Measurements from ENCODE around the gene SYNDIG1. TPM values are rescaled to one million over a fixed set of nuclear protein-coding genes. Genes with fewer than 3 reads are reported as not detected.

The SYNDIG1 gene
- total and polyA plus RNA-seq, 9 of the 15 experiments (the other 6 are each of a cell fraction or from before 2014, with no cell fraction given), result not detected

DNA sequence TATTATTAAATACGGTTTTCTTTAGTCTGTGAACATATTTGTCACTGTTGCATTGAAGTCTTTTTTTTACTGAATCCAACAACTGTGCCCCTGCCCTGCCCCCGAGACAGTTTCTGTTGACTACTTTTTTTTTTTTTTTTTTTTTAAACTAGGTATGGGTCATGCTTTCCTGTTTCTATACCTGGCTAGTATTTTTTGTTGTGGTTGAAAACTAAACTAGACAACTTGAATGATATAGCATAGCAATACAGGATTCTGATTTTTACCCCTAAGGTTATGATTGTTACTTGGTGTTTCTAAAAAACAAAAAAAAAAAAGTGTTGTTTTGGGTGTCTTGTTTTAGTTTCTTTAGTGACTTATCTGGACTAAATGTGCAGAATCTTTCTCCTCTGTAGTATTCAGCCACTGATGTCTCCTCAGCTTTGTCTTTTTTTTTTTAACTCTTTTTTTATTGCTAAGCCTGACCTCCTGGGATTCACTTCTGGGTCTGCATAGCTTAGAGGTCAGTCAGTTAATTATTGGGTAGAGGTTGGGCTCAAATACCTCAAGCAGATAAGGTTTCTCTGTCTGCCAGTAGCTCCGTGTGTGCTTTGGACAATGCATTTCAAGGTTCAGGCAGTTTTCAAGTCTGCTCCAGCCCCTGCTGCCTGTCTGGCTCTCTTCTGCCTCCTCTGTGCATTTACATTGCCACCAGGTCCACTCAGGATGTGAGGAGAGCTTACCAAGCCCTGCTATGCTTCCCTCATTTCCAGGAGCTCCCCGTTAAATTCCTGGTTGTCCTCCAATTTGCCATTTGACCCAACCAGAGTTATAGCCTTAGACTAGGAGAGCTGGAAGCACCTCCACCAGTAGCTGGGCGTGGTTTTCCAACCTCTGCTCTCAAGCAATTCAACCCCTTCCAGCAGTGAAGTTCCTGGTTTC lies 91.4 kb downstream of the SYNDIG1 start:
- in situ Hi-C loops (cut with MboI) (no loop called here), intact Hi-C loops (cut with micrococcal nuclease) (no loop called here)
- H3K4me1 ChIP-seq (replicated peaks in 1 of 2; ENCODE audit: control insufficient read depth in 2 of 2, insufficient read depth in 2 of 2, low read length in 2 of 2), result no peaks in the 10 kb centered on the region
- H3K36me3 ChIP-seq (ENCODE audit: control insufficient read depth, insufficient read depth, low read length), result no peaks in the 10 kb centered on the region
- ATAC-seq, result no peak
- POLR2A ChIA-PET, result no interaction called here
- no peak overlapping the region for H3K4me2 ChIP-seq (ENCODE audit: insufficient read depth, low read length)
- H2AFZ ChIP-seq (ENCODE audit: low read depth, low read length), result no peak overlapping the region
- no peak overlapping the region for H3K4me3 ChIP-seq
- CTCF ChIA-PET (ENCODE audit: low intra/inter-chr PET ratio), result no interaction called here
- TF ChIP-seq TARDBP (IDR thresholded peaks at IDR 0.05), result no peak
- no peak for TF ChIP-seq HLTF (IDR thresholded peaks at IDR 0.05)
- TF ChIP-seq, protein P1, sequence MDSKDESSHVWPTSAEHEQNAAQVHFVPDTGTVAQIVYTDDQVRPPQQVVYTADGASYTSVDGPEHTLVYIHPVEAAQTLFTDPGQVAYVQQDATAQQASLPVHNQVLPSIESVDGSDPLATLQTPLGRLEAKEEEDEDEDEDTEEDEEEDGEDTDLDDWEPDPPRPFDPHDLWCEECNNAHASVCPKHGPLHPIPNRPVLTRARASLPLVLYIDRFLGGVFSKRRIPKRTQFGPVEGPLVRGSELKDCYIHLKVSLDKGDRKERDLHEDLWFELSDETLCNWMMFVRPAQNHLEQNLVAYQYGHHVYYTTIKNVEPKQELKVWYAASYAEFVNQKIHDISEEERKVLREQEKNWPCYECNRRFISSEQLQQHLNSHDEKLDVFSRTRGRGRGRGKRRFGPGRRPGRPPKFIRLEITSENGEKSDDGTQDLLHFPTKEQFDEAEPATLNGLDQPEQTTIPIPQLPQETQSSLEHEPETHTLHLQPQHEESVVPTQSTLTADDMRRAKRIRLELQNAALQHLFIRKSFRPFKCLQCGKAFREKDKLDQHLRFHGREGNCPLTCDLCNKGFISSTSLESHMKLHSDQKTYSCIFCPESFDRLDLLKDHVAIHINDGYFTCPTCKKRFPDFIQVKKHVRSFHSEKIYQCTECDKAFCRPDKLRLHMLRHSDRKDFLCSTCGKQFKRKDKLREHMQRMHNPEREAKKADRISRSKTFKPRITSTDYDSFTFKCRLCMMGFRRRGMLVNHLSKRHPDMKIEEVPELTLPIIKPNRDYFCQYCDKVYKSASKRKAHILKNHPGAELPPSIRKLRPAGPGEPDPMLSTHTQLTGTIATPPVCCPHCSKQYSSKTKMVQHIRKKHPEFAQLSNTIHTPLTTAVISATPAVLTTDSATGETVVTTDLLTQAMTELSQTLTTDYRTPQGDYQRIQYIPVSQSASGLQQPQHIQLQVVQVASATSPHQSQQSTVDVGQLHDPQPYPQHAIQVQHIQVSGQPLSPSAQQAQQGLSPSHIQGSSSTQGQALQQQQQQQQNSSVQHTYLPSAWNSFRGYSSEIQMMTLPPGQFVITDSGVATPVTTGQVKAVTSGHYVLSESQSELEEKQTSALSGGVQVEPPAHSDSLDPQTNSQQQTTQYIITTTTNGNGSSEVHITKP (IDR thresholded peaks at IDR 0.05; ENCODE audit: partially characterized antibody), result no peak
- TF ChIP-seq, protein P2, sequence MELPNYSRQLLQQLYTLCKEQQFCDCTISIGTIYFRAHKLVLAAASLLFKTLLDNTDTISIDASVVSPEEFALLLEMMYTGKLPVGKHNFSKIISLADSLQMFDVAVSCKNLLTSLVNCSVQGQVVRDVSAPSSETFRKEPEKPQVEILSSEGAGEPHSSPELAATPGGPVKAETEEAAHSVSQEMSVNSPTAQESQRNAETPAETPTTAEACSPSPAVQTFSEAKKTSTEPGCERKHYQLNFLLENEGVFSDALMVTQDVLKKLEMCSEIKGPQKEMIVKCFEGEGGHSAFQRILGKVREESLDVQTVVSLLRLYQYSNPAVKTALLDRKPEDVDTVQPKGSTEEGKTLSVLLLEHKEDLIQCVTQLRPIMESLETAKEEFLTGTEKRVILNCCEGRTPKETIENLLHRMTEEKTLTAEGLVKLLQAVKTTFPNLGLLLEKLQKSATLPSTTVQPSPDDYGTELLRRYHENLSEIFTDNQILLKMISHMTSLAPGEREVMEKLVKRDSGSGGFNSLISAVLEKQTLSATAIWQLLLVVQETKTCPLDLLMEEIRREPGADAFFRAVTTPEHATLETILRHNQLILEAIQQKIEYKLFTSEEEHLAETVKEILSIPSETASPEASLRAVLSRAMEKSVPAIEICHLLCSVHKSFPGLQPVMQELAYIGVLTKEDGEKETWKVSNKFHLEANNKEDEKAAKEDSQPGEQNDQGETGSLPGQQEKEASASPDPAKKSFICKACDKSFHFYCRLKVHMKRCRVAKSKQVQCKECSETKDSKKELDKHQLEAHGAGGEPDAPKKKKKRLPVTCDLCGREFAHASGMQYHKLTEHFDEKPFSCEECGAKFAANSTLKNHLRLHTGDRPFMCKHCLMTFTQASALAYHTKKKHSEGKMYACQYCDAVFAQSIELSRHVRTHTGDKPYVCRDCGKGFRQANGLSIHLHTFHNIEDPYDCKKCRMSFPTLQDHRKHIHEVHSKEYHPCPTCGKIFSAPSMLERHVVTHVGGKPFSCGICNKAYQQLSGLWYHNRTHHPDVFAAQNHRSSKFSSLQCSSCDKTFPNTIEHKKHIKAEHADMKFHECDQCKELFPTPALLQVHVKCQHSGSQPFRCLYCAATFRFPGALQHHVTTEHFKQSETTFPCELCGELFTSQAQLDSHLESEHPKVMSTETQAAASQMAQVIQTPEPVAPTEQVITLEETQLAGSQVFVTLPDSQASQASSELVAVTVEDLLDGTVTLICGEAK (IDR thresholded peaks at IDR 0.05), result no peak
- TF ChIP-seq, protein P2 (CRISPR knock-in tag; IDR thresholded peaks at IDR 0.05), result no peak
- TF ChIP-seq GTF2A2 (tag; IDR thresholded peaks at IDR 0.05), result no peak
- no peaks in the 10 kb centered on the region for H4K20me1 ChIP-seq (replicated peaks; ENCODE audit: control insufficient read depth, insufficient read depth, low read length)
- H3K9me3 ChIP-seq (replicated peaks; ENCODE audit: control insufficient read depth, insufficient read depth, low read depth, low read length), result no peaks in the 10 kb centered on the region
- 4% methylated on average over 5 of the region's 5 CpGs for WGBS (ENCODE audit: insufficient coverage, low coverage, missing lambda C conversion rate)
- H3K27me3 ChIP-seq (ENCODE audit: control insufficient read depth in 2 of 2, insufficient read depth in 2 of 2, low read length in 2 of 2), result no peaks in the 10 kb centered on the region
- H3K9me1 ChIP-seq (ENCODE audit: control insufficient read depth, insufficient read depth, low read length), result no peaks in the 10 kb centered on the region
- no peaks in the 10 kb centered on the region for H3K79me2 ChIP-seq (ENCODE audit: control insufficient read depth, insufficient read depth, low read length)
- no peak overlapping the region for H3K27ac ChIP-seq (ENCODE audit: extremely low read depth, low read depth, low read length)
- BruUV-seq (replicated peaks), result no TSS peak
- no peak for DNase-seq (ENCODE audit: extremely low read depth in 1 of 4, low spot score in 3 of 4)
- no peak for FAIRE-seq
- H3K9ac ChIP-seq (ENCODE audit: insufficient read depth in 1 of 2, low read depth in 2 of 2, low read length in 2 of 2), result no peak overlapping the region
